ENCODE measurements around the gene GRHL1.
A peak's percentile ranks its signal among the peaks of the same experiment; 100 is the strongest.

The GRHL1 gene

DNA sequence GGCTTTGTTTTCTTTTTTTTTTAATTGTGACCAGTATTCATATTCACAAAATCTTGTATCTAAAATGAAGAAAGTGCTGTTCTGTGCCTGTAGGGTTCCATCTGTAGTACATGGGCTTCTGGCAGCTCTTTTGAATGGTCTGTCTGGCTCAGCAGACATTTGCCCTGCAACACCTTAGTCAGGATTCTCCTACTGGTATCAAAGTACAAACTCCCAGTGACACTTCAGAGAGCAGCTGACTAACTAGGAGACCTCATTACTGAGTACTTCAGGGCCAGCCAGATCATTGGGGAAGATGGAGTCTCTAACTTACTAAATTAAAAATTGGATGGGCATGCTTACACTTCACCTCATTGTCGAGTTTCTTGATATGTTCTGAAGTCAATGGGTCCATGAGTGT, 39.7 kb downstream of the GRHL1 start:
- TF ChIP-seq, protein P1, sequence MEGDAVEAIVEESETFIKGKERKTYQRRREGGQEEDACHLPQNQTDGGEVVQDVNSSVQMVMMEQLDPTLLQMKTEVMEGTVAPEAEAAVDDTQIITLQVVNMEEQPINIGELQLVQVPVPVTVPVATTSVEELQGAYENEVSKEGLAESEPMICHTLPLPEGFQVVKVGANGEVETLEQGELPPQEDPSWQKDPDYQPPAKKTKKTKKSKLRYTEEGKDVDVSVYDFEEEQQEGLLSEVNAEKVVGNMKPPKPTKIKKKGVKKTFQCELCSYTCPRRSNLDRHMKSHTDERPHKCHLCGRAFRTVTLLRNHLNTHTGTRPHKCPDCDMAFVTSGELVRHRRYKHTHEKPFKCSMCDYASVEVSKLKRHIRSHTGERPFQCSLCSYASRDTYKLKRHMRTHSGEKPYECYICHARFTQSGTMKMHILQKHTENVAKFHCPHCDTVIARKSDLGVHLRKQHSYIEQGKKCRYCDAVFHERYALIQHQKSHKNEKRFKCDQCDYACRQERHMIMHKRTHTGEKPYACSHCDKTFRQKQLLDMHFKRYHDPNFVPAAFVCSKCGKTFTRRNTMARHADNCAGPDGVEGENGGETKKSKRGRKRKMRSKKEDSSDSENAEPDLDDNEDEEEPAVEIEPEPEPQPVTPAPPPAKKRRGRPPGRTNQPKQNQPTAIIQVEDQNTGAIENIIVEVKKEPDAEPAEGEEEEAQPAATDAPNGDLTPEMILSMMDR (IDR thresholded peaks at IDR 0.05; ENCODE audit: low read depth, low read length, missing control alignments) = no peak
- no peak for DNase-seq (ENCODE audit: extremely low read depth, low read depth)

DNA sequence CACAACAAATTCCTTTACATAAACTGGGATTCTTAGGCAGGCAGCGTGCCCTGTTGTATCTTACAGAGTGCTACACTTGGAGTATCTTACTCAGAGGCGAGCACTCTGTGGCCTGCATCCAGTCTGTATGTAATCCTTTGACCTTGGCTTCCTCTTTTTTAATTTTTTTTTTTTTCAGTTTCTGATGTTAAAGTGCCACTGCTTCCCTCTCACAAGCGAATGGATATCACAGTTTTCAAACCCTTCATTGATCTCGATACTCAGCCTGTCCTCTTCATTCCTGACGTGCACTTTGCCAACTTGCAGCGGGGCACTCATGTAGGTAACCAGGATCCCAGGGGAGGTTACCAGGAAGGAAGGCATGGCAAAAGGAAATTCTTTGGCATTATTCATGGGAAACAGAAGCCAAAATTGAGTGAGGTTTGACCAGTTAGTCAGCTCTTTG, 40.4 kb downstream of the GRHL1 start:
- H3K4me3 ChIP-seq (replicated peaks; ENCODE audit: low read depth, low read length) = no peak overlapping the region
- no peak for DNase-seq (ENCODE audit: extremely low read depth, low read depth)
- TF ChIP-seq, protein P1 (IDR thresholded peaks at IDR 0.05; ENCODE audit: low read depth, low read length, missing control alignments) = no peak

More for the DNA sequence above, 39.7 kb downstream of the GRHL1 start:
- no peak overlapping the region for H3K4me3 ChIP-seq (replicated peaks; ENCODE audit: low read depth, low read length)

DNA sequence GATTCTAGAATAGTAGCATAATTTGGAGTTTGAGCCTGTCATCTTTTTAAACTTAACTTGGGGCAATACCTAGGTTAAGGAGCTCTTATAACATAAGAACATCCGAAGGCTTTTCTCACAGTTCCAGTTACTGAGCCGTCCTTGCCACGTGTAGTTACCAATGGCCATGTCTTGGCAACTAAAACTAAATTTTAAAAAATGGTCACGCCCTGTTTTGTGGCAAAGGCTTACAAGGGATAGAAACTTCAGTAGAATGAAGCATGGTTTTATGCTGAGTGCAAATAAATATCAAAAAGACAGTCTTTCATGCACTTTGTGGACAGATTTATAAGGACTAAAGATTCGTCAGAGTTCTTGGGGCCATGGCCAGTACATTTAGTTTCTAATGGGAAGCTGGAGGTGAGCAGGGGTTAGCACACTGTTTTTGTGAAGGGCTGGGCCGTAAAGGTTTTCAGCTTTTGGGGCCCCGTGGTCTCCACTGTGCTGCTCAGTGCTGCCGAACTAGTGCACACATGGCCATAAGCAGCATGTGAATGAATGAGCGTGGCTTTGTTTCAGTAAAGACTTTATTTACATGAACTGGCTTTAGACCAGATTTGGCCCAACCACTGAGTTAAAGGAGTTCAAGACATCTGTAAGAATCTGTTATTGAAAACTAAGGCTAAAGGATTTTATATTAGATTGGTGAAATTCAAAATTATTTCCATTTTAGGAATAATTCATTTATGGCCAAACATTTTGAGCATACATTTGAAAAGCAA, 41.1 kb downstream of the GRHL1 start:
- no peak for DNase-seq (ENCODE audit: extremely low read depth, low read depth)
- H3K4me3 ChIP-seq (replicated peaks; ENCODE audit: low read depth, low read length) = no peak overlapping the region
- TF ChIP-seq, protein P1 (IDR thresholded peaks at IDR 0.05; ENCODE audit: low read depth, low read length, missing control alignments) = no peak

DNA sequence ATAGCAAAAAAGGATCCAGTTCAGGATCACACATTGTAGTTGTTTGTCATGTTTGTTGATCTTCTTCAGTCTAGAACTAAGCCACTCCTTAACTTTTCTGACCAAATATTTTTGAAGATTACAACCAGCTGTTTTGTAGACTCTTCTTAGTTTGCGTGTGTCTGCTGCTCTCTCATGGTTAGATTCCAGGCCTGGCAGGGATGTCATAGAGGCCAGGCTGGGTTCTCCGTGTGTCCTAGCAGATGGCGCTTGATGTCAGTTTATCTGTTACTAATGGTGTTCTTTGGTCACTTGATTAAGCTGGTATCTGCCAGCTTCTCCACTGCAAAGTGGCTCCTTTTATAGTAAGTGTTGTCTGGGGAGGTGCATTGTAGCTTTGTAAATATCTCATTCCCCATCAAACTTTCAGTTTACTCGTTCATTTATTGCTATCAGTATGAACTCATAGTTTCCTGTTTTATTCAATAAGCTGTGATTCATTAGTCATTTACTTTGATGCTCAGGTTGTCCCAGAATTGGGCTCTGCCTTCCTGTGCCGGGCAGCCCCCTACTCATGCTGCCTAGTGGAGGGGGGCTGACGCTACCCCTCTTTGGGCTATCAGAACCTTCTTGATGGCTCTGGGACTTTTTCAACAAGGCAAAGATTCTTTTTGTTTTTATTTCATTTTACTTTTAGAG, 42.1 kb downstream of the GRHL1 start:
- TF ChIP-seq, protein P1 (IDR thresholded peaks at IDR 0.05; ENCODE audit: low read depth, low read length, missing control alignments) = peak; percentile 32
- H3K4me3 ChIP-seq (replicated peaks; ENCODE audit: low read depth, low read length) = no peak overlapping the region
- no peak for DNase-seq (ENCODE audit: extremely low read depth, low read depth)

DNA sequence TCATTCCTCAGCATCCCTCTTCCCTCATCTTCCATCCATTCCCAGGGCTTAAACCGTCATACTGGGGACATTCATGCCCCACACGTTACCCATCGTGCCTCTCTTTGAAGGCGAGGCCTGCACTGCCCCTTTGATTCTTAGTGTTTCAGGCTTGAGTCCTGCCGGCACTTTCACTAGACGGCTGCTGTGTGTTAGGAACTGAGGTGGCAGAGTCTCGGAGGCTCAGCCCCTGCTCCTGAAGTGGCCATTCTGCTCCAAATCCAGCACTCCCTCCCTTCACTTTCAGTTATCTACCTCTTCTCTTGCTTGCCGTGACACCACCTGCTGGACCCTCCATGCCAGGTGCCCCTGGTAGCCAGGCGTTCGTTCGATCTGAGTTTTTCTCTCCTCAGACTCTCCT, 43.0 kb downstream of the GRHL1 start:
- DNase-seq (ENCODE audit: extremely low read depth, low read depth) = no peak
- TF ChIP-seq, protein P1 (IDR thresholded peaks at IDR 0.05; ENCODE audit: low read depth, low read length, missing control alignments) = no peak
- no peak overlapping the region for H3K4me3 ChIP-seq (replicated peaks; ENCODE audit: low read depth, low read length)

DNA sequence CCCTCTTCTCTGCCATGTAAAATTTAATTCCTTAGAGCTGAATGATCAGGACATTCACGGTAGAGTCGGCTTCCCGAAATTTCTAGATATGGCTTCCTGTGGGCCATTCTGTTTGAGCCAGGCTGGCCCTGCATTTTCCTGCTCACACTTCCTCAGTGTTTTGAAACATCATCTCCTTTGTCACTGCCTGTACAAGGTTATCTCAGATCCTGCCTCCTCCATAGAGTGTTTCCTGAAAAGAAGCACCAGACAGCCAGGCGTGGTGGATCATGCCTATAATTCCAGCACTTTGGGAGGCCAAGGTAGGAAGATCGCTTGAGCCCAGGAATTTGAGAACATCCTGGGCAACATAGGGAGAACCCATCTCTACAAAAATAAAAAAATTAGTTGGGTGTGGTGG, 43.6 kb downstream of the GRHL1 start:
- TF ChIP-seq, protein P1 (IDR thresholded peaks at IDR 0.05; ENCODE audit: low read depth, low read length, missing control alignments) = no peak
- H3K4me3 ChIP-seq (replicated peaks; ENCODE audit: low read depth, low read length) = no peak overlapping the region
- DNase-seq (ENCODE audit: extremely low read depth, low read depth) = no peak
